Epidermal melanocyte (primary cell): Measurements from ENCODE around the gene PCDHB1.
"Not testable (repeated sequence)": the region's sequence is repeated elsewhere in the genome, so short reads cannot be mapped to it uniquely, and the experiment has no call there.

Experiments used
- DNase-seq: peaks from one replicate; pipeline ENCODE4 v3.0.0; 2011; ENCODE audit warnings: low spot score; ENCODE audit not compliant: insufficient read length

Gene PCDHB1

GRCh38 chr5:141051521-141051866, 320 bp downstream of the PCDHB1 start:
- no peak for DNase-seq

- no peak for DNase-seq
These were observed 26.7 kb downstream of the PCDHB1 start for GRCh38 chr5:141077826-141078225.

- DNase-seq, result no peak
These were observed 31.1 kb downstream of the PCDHB1 start for GRCh38 chr5:141082228-141082627.

- DNase-seq, result no peak
These were observed 33.4 kb downstream of the PCDHB1 start for GRCh38 chr5:141084487-141084989.

GRCh38 chr5:141094481-141095262, 43.5 kb downstream of the PCDHB1 start, which contains the start of gene PCDHB2:
TSS of gene PCDHB2 (plus strand) at chr5:141094615. CDS start at chr5:141094791, 176 bp downstream.
- DNase-seq, result no peak

GRCh38 chr5:141095263-141095641, 44.1 kb downstream of the PCDHB1 start:
- DNase-seq, result no peak

GRCh38 chr5:141096181-141096580, 45.0 kb downstream of the PCDHB1 start:
- DNase-seq, result not testable (repeated sequence)

DNA sequence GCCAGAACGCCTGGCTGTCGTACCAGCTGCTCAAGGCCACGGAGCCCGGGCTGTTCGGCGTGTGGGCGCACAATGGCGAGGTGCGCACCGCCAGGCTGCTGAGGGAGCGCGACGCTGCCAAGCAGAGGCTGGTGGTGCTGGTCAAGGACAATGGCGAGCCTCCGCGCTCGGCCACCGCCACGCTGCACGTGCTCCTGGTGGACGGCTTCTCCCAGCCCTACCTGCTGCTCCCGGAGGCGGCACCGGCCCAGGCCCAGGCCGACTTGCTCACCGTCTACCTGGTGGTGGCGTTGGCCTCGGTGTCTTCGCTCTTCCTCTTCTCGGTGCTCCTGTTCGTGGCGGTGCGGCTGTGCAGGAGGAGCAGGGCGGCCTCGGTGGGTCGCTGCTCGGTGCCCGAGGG, 45.4 kb downstream of the PCDHB1 start:
- DNase-seq, result not testable (repeated sequence)

DNA sequence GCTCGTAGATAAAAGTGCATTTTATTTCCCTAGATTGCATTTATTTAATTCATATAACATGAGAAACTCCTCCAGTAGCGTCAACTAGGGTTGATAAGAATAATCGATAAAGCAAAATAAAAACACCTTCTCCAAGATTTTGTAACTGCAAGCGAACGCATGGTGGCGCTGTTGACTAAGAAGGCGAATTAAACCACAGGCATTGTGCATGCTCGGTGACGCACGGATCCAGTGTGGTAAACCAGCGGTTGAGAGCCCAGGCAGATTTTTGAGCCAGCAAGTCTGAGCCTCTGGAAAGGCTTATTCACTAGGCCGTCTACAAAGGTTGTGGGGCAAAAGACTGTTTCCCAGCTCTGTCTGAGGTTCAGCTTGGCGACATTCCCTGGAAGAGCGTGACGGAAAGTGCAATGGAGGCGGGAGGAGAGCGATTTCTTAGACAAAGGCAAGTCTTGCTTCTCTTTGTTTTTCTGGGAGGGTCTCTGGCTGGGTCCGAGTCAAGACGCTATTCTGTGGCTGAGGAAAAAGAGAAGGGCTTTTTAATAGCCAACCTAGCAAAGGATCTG, 49.1 kb downstream of the PCDHB1 start, which contains the start of gene PCDHB3:
Gene PCDHB3, plus strand, starts transcription at position 231 of the 563 bp plus-strand sequence. Its CDS starts 177 bp downstream, at position 408.
- DNase-seq, result no peak

DNA sequence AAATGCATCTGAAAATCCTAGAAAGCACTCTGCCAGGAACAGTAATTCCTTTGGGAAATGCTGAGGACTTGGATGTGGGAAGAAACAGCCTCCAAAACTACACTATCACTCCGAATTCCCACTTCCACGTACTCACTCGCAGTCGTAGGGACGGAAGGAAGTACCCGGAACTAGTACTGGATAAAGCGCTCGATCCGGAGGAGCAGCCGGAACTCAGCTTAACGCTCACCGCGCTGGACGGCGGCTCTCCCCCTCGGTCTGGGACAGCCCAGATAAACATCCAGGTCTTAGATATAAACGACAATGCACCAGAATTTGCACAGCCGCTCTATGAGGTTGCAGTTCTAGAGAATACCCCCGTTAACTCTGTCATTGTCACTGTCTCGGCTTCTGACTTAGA, 49.9 kb downstream of the PCDHB1 start:
- no peak for DNase-seq

DNA sequence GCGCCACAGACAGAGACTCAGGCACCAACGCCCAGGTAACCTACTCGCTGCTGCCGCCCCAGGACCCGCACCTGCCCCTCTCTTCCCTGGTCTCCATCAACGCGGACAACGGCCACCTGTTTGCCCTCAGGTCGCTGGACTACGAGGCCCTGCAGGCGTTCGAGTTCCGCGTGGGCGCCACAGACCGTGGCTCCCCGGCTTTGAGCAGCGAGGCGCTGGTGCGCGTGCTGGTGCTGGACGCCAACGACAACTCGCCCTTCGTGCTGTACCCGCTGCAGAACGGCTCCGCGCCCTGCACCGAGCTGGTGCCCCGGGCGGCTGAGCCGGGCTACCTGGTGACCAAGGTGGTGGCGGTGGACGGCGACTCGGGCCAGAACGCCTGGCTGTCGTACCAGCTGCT, 50.9 kb downstream of the PCDHB1 start:
- DNase-seq, result not testable (repeated sequence)

- DNase-seq, result not testable (repeated sequence)
These were observed 51.3 kb downstream of the PCDHB1 start for GRCh38 chr5:141102471-141102870.

GRCh38 chr5:141105350-141105749, 54.2 kb downstream of the PCDHB1 start:
- no peak for DNase-seq
